ENCODE results near the gene FAM229B.

DNA sequence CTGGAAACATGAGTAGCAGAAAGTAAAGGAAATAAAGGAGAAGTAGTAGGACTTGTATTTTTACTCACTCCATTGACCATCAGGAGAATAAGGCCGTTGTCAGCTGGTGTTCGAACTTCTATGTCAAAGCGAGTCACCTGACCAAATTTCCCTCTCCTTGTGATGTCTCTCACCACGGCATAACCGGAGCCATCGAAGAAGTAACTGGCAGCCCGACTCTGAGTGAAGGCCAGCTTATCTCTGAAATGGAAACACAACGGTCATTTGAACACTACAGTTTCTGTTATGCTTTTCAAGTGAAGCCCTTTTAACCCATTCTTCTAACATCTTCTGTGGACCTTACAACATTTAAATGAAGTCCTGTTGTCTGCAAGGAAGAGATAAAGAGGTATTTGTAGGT, 51.7 kb downstream of the FAM229B start:
- TF ChIP-seq, protein P1, sequence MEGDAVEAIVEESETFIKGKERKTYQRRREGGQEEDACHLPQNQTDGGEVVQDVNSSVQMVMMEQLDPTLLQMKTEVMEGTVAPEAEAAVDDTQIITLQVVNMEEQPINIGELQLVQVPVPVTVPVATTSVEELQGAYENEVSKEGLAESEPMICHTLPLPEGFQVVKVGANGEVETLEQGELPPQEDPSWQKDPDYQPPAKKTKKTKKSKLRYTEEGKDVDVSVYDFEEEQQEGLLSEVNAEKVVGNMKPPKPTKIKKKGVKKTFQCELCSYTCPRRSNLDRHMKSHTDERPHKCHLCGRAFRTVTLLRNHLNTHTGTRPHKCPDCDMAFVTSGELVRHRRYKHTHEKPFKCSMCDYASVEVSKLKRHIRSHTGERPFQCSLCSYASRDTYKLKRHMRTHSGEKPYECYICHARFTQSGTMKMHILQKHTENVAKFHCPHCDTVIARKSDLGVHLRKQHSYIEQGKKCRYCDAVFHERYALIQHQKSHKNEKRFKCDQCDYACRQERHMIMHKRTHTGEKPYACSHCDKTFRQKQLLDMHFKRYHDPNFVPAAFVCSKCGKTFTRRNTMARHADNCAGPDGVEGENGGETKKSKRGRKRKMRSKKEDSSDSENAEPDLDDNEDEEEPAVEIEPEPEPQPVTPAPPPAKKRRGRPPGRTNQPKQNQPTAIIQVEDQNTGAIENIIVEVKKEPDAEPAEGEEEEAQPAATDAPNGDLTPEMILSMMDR (IDR thresholded peaks at IDR 0.05), result no peak
- no peak for TF ChIP-seq POLR2A (IDR thresholded peaks at IDR 0.05)

Measured in gastroesophageal sphincter (tissue), 3 donors.